ENCODE data around the gene PDE2A.

PDE2A gene

DNA sequence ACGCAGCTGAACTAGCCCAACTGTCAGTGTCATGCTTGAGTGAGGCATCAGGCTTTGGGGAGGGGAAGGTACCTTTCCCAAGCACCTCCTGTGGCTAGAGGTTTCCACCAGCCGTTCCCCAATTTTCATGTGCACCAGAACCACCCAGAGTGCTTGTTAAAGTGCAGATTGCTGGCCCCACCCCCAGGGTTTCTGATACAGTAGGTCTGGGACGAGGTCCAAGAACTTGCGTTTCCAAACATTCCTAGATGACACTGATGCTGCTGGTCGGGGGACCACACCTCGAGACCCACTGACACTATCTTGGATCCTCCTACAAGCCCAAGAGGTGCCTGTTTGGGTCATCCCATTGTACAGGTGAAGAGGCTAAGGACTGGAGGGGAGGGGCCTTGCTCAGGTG lies 59.8 kb downstream of the PDE2A start:
- DNase-seq (ENCODE audit: low spot score): no peak

DNA sequence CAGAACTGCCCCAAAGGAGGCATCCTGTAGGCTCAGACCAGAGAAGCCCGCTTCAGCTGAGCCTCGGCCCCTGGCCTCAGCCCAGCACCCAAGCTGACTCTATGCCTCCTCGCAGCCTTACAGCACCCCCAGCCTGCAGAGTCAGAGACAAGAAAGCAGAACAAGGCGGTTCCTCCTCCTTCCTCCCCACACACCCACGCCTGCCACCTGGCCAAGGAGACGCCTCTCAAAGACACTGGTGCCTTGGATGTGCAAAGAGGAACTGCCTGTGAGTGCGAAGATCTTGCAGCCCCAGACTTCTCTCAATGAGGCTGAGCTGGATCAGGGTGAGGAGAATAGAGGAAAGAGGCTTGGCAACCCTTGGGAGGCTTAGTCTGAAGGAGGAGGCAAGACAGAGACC lies 60.2 kb downstream of the PDE2A start:
- peak; percentile 77 for DNase-seq (ENCODE audit: low spot score)

DNA sequence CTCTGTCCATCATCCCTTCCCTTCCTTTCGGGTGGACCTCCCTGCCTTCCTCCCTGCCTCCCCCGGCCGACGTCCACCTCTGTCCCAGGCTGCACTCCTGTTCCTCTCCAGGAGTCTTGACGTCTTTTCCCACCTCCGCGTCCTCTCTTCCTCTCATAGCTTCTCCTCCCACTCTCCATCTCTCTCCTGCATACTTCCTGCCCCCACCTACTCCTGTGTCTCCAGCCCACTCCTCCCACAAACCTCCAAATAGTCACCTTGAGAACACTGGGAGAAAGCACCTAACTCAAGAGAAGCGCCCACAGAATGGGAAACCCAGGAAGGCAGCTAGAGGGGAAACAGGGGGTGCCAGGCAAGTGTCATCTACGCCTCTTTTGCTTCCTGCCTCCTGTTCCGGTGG lies 60.8 kb downstream of the PDE2A start:
- DNase-seq (ENCODE audit: low spot score): peak; percentile 65

DNA sequence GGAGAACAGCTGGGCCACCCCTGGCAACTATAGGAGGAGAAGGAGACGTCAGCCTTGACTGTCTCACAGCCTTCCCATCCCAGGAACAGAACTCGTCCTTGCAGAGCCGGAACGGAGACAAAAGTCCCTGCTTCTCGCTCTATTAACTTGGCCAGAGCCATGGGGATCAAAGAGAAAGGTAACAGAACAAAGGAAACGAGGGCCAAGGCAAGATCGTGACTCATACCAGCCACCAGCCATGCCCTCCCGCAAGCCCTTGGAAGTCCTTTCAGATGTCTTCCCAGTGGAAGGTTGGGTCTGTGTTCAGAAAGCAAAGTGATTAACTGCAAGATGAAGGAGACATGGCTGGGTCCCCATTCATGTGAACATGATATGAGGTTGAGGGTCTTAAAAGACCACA lies 64.7 kb downstream of the PDE2A start:
- no peak for DNase-seq (ENCODE audit: low spot score)

DNA sequence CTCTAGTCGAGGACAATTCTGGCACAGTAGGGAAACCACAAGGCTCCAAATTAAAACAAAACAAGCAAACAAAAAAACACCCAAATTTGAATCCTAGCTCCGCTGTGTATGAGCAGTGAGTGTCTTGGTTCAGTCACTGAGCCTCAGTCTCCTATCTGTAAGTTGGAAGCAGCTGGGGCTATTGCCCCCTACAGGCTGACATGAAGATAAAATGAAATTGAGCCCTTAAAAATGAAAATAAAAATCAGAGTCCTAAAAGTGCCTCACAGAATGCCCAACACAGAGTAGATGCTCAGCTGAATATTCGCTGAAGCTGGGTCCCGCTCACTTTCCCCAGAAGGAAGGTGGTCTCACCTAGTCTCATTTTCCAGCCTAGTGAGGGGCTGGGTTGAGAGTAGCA lies 65.2 kb downstream of the PDE2A start:
- DNase-seq (ENCODE audit: low spot score): no peak

DNA sequence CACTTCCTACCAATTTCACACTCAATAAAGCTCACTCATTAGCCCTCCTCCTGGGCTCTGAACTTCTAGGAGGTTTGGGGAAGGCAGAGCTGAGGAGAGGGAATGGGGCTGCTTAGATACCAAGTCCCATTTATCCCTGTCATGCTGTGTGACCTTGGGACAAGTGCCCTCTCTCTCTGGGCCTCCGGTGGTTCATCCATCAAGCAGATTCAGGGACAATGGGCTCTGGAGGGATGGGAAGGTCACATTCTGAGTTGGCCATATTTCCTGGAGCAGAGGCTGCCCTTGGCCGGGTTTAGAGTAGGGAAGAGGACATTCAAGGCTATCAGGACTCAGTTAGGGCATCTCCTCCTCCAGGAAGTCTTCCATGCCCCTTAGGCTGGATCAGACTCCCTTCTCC lies 66.7 kb downstream of the PDE2A start:
- DNase-seq (ENCODE audit: low spot score): no peak

DNA sequence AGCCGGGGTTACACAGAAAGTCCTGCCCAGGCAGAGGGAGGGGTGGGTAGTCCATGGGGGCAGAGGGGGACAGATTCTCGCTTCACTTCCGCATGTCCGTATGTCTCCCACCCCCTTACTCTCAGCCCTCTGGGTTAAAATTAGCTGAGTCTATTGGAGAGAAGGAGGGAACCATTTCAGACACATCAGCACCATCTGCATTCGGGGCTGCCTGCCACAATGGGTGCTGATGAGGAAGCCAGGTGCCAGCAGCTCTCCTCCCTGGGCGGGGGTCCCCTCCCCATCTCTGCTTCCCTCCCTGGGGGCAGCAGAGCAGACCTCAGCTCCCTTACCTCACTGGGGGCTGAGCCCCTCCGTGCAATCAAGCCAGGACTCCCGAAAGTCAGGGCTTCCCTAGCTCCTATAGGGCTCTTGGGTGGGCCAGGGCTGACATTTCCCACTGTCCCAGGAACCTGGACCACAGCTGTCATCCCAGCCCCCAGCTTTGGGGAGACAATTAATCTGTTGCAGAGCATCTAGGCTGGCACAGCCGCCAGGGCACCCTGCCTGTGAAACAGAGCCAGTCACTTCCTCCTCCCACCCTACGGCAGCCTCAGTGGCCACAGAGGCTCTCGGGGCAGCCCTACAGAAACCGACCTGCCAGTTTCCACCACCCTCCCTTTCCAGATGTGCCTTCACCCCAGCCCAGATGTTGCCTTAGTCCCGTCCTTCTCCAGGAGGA lies 67.3 kb downstream of the PDE2A start:
- DNase-seq (ENCODE audit: low spot score): no peak

DNA sequence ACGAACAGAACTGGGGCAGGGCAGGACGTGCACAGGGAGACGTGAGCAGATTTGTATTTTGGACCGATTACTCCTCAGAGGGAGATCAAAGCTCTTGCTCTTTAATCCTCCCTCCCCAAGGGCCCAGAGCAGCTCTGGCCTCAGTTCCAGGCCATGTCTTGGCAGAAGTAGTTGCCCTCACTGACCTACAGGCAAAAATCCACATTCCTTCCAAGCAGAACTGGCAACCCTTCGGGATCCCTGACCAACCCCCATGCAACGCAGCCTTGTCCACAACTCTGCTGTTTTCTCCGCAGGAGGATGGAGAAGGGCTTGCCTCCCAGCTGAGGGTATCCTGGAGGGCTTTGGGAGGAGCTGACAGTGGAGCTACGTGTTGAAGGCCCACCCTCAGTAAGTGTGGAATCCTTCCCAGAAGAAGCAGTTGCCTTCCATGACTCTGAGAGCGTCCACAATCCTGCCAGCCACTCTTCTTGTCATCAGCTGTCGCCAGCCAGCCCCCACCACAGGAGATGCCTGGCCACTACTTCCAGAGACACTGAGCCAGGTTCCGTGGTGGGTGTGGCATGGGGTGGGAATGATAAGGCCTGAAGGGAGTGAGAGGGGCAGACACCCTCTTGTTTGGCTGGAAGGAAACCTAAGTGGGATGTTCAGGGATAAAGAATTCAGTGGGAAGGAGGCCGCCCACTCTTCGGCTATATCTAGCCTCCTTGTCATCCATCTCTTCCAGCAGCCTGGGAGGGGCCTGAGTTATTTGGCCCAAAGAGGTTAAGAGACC lies 68.1 kb downstream of the PDE2A start:
- DNase-seq (ENCODE audit: low spot score): no peak

DNA sequence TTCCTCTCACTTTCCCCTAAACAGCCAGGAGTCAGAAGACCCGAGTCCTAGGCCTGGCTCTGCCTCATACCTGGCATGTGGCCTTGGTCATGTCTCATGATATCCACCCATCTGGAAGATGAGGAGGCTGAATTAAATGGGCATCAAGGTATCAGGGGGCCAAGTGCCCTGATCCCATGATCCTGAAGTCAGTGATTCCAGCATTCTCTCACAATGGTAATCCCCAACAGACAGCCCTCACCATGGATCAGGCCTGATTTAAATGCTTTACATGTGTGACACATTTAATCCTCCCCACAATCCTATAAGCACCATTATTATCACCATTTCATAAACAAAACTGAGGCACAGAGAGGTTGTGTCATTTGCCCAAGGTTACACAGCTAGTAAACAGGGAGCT lies 70.0 kb downstream of the PDE2A start:
- no peak for DNase-seq (ENCODE audit: low spot score)

DNA sequence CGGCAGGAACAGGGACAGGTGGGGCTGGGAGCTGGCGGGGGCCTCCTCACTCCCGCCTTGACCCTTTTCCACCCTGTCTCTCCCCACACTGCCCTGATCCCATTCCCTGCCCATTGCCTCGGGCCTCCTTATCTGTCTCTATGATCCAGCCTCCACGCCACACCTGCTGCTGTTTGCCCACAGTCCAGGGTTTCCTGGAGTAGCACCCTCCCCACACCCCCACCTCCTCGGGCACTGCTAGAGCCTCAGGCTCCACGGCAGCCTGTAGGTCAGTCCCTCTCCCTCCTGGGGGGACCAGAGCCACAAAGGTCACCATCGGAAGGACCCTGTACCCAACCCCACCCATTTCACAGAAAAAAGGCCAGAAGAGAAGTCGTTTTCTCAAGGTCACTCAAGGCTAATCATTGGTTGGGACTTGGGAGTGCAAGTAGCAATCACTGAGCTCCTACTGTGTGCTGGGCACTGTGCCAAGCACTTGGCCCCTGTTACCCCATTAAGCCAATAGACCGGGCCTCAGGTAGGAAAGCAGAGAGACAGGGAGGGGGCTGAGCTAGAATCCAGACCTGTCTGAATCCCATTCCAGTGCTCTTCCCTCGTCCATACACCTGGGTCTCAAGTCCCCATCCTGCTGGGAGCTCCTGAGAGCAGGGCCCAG lies 71.8 kb downstream of the PDE2A start:
- no peak for DNase-seq (ENCODE audit: low spot score)

DNA sequence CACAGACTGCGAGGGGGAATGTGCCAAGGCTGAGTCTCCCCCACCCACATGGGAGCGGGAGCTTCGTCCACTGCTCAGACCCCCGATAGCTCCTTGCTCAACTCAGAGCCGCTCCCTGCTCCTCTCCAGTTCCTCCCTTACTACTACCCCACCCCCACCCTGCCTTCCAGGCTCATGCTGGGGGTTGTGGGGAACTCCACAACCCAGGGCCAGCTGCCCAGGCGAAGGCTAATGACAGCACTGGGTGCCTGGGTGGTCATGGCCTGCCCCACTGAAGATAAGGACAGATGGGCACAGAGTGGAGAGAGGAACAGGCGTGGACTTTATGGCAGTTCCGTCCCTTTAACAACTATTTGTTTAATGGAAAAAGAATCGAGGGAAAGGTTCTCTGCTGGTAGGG lies 73.7 kb downstream of the PDE2A start:
- DNase-seq (ENCODE audit: low spot score): no peak

DNA sequence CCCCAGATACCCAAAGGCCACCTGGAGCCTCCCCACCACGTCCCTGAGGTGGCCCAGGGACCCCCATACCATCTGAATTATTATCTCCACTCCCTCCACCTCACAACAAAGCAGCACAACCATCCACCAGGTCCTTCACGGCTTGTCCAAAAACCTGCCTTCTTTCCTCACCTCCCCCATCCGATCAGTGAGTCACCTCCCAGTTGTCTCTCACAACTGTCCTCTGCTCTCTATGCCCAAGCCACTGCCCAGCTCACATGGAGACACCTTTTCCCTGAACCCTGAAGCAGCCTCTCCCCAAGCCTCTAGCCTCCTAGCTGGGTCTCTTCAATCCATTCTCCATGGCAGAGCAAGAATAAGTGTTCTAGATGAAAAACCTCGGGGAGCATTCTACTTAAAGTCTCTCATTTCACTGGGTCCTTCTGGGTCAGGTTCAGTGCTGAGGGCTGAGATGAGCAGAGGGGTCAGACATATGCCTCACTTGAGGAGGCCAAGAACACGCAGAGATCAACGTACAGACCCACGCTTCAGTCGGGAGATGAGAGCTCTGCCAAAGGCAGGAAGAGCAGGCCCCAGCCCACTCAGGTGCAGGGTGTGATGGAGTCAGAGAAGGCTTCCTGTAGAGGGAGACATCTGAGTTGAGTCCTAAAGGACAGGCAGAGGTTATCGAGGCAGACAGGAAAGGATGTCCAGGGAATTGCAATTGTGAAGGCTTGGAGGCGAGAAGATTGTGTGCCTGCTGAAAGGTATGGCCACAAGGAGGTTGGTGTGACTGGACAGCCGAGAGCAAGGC lies 74.7 kb downstream of the PDE2A start:
- no peak for DNase-seq (ENCODE audit: low spot score)

DNA sequence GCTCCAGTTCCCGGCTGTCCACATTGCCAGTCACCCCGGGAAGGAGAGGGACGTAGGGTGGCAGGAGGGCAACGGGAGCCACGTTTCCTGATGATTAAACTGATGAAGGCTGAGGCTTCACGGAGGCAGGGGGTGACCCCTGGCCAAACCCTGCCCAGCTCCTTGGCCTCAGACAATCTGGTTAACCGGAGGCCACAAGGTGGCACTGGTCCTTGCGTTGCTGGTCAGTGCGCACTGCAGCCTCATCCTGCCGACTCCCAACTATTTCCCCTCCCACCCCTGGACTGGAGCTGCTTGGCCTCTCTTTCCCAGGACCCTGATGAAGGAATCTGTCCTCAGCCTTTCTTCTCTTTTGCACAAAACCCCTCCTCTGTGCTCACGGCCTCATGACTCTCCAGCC lies 75.3 kb downstream of the PDE2A start:
- DNase-seq (ENCODE audit: low spot score): no peak

DNA sequence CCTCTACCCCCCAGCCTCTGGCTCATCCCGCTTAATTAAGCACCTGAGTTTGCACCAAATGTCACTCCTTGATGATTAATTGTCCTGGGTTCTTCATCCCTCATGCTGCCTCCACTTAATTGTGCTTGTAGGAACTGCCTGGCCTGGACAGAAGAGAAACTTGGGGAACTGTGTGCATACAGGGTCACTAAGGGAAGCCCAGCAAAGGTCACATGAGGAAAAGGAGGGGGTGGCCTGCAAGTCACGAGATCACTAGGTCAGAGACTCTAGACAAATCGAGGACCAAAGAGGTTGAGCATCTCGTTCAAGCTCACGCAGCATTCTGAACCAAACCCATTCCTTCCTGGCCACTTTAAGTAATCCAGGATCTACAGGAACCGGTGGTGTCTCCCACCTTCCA lies 75.8 kb downstream of the PDE2A start:
- no peak for DNase-seq (ENCODE audit: low spot score)

DNA sequence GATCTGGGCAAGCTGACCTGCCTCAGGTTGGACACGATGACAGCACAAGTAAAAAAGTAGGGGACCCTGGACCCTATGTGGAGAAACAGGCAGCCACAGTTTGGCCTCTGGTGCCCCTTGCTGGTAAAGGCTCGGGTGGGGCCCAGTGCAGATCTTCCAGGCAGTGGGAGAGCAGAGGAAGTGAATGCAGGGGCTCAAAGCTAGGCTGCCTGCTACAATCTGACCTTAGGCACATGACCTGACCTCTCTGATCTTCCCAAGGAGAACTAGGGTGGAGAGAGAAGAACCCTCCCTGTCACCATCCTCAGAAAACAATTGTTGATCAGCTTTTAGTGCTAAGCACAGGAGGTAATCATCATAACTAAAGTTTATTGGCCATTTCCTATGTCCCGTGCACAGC lies 76.5 kb downstream of the PDE2A start:
- no peak for DNase-seq (ENCODE audit: low spot score)

DNA sequence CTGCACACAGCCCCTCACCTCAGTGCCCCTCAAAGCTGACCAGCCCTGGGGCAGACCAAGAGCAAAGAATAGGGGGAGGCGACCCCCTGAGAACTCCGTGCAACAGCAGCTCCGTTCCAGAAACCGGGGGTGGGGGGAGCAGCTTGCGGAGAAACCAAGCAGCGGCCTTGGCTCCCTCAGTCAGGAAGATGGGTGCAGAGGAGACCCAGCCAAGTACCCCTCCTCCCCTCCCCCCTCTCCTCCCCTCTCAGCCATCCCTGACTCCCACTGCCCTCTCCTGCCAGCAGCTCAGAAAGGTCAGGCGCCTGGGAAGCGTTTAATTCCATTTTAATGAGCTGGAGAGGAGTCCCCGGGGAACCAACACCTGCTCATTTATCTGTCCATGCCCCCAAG lies 78.9 kb downstream of the PDE2A start:
- DNase-seq (ENCODE audit: low spot score): no peak

DNA sequence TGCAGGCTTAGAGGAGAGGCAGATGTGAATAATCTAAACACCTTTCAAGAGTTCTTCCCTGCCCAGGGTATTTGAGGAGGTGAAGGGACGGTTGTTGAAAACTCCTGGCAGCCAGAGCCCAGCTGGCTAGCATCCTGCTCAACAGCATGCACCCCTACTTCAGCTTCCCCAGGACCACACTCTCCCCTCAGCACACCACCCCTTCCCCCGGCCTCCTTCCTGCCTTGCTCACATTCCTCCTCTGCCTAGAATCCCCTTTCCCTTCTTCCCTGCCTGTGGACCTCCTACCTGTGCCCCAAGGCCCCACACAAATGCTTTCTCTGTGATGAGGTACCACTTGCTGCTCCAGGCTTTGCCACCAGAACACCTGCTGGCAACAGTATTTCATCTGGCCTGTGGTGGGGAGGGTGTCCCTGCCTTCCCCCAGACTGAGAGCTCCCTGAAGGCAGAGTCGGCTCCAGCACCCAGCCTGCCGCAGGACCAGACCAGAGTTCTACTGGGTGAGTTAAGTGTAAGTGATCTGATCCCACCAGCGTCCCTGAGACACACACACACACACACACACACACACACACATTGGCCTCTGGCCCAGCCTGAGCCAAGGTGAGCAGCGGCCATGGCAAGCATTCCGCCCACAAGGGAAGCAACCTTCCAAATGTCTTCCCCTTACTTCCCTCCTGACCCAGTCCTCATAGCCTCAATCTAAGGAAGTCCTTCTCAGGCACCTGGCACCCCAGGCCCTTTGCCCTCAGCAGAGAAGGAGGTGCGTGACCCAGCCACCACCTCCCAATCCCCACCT lies 79.5 kb downstream of the PDE2A start:
- DNase-seq (ENCODE audit: low spot score): no peak

DNA sequence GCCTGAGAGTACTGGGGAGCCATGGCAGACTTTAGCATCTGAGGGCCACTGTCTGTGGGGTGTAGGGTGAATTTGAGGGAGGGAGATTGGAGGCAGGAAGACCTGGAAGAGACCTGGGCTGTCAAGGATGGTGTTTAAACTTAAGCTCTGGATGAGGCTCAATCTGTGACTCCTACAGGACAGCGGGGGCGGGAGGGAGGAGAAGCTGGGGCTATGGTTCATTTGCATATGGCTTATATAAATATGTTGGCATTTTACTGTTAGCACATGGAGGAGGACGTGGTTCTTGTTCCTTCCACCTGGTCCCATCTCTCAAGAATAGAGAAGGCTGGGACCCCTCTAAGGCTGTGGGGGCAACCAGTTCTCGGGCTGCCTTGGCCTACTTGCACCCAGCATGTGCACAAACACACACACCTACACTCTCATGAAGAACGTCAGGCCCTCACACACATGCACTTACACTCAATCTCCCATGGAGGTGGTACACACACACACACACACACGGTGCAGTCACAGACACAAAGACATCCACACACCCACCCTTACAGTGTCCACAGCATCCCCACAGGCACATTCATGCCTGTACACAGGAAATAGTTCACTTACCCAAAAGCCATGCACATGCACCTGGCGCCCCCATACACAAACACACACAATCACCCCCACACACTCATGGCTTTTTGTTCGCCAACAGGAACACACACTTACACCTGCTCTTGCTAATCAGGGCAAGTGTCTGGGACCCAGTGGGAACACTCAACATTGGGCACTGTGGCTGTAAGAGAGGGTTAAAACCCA lies 81.3 kb downstream of the PDE2A start:
- no peak for DNase-seq (ENCODE audit: low spot score)

DNA sequence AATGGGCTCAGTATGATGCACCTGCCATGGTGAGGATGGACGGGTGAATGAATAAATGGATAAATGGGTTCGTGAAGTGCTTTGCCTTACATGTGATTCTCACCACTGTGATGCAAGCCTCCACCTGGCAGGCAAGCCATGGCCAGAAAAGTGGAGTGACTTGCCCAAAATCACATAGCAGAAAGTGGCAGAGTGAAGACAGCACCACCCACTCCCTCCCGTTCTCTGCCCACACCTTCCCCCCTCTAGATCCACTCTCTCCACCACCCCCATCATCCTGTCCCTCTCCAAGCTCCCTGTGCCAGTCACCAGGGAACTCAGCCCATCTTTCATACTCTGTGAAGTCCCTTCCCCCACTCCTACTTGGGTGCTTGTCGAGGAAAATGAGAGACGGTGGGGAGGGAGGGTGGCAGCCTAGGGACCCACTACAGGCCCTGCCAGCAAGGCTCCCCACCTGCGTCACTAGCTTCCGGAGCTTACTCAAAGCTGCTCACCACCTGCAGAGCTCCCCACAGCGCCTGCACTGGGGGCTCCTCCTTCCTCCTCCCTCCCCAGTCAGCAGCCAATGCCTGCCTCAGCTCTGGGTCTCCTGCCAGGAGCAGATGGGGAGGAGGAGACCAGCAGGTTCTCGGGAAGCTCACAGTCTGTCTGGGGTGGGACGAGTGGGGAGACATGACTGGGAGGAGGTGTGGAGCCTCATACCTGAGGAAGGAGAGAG lies 82.3 kb downstream of the PDE2A start:
- peak; percentile 85 for DNase-seq (ENCODE audit: low spot score)

DNA sequence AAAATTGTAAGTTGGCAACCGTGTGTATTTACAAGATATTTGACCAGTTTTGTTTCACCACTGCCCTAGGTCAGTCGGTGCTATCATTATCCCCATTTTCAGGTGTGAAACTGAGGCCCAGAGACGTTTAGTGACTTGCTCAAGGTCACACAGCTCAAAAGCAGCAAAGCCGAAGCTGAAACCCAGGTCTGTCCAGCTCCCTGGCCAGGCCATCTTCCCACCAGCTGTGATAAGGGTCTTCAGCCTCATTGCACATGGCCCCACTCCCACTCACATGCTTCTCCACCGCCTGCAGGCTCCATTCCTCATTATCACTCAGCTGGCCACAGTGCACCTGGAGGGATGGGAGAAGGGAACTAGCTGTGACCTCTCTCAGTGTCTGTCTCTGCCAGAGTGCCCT lies 83.2 kb downstream of the PDE2A start:
- no peak for DNase-seq (ENCODE audit: low spot score)
